Measurements from ENCODE around the gene TRPV2. TPM values are rescaled to one million over a fixed set of nuclear protein-coding genes. Genes with fewer than 3 reads are reported as not detected.

The TRPV2 gene
- total RNA-seq, 1 experiment from 2014 or later, result 0.41 TPM

- no peak for DNase-seq
- Histone ChIP-seq H3K4me3 (ENCODE audit: low read depth, low read length) (no peak overlapping the region), H3K4me1 (no peaks in the 10 kb centered on the region), H3K27me3 (replicated peaks; ENCODE audit: control insufficient read depth, insufficient read depth, low read length) (no peaks in the 10 kb centered on the region), H3K36me3 (ENCODE audit: control insufficient read depth, insufficient read depth, low read length) (peaks cover 3% of the 10 kb centered on the region), H3K9me3 (no peaks in the 10 kb centered on the region)
- TF ChIP-seq CTCF (IDR thresholded peaks at IDR 0.05; ENCODE audit: insufficient read depth in 1 of 2, low read depth in 1 of 2, low read length in 1 of 2, severe bottlenecking in 1 of 2, unreplicated experiment in 1 of 2), result no peak
- no peaks in the 10 kb centered on the region for H3K9me3 Mint-ChIP-seq (ENCODE audit: unreplicated experiment)
- no TSS peak for BruUV-seq (replicated peaks)
- peaks cover 7% of the 10 kb centered on the region for H3K4me1 Mint-ChIP-seq (ENCODE audit: low read depth, unreplicated experiment)
- H3K27me3 Mint-ChIP-seq (ENCODE audit: insufficient read depth, unreplicated experiment), result no peaks in the 10 kb centered on the region
- peaks cover 39% of the 10 kb centered on the region for H3K36me3 Mint-ChIP-seq (ENCODE audit: insufficient read depth, unreplicated experiment)
- intact Hi-C loops (cut with micrococcal nuclease; ENCODE audit: unreplicated experiment), result loop anchor here (2.0 kb wide), 1 partner anchor 93 kb away; no protein-coding TSS in a partner anchor
- peak overlapping the region; percentile 100 for H3K27ac Mint-ChIP-seq (ENCODE audit: unreplicated experiment)
- no peak overlapping the region for H3K4me3 Mint-ChIP-seq (ENCODE audit: unreplicated experiment)
- POLR2A ChIA-PET, result interaction anchor here (2.7 kb wide), 1 partner anchor 59 kb away, joined by 41 read pairs; no protein-coding TSS in a partner anchor
- CTCF ChIA-PET, result no interaction called here
Measured at GRCh38 chr17:16379654-16380053, 35.7 kb upstream of the TRPV2 start.

GRCh38 chr17:16380640-16381495 lies 34.5 kb upstream of the TRPV2 start, which contains the start of gene UBB:
UBB (plus strand) TSS chr17:16381091; CDS start chr17:16381908, 817 bp downstream.
- peak within 1 kb of the TSS; percentile 72 for H3K4me3 ChIP-seq (ENCODE audit: low read depth, low read length)
- Mint-ChIP-seq H3K4me3 (ENCODE audit: unreplicated experiment) (peak within 1 kb of the TSS; percentile 93), H3K4me1 (ENCODE audit: low read depth, unreplicated experiment) (peaks cover 7% of the 10 kb centered on the region), H3K36me3 (ENCODE audit: insufficient read depth, unreplicated experiment) (peaks cover 39% of the 10 kb centered on the region), H3K9me3 (ENCODE audit: unreplicated experiment) (no peaks in the 10 kb centered on the region), H3K27ac (ENCODE audit: unreplicated experiment) (peak within 1 kb of the TSS; percentile 100), H3K27me3 (ENCODE audit: insufficient read depth, unreplicated experiment) (no peaks in the 10 kb centered on the region)
- no peaks in the 10 kb centered on the region for H3K9me3 ChIP-seq
- POLR2A ChIA-PET, result interaction anchor here (0.5 to 2.7 kb wide), 6 partner anchors 20 to 165 kb away, joined by 3 to 41 read pairs (median 8); partner anchors contain the start of genes CENPV and NCOR1
- intact Hi-C loops (cut with micrococcal nuclease; ENCODE audit: unreplicated experiment), result loop anchor here (1.0 to 2.0 kb wide), 2 partner anchors 57 to 94 kb away; no protein-coding TSS in a partner anchor
- no peaks in the 10 kb centered on the region for H3K4me1 ChIP-seq
- H3K36me3 ChIP-seq (ENCODE audit: control insufficient read depth, insufficient read depth, low read length), result peaks cover 3% of the 10 kb centered on the region
- H3K27me3 ChIP-seq (replicated peaks; ENCODE audit: control insufficient read depth, insufficient read depth, low read length), result no peaks in the 10 kb centered on the region
- no peak for TF ChIP-seq CTCF (IDR thresholded peaks at IDR 0.05; ENCODE audit: insufficient read depth in 1 of 2, low read depth in 1 of 2, low read length in 1 of 2, severe bottlenecking in 1 of 2, unreplicated experiment in 1 of 2)
- peak; percentile 98 to 99 for DNase-seq
- CTCF ChIA-PET, result interaction anchor here (0.6 to 1.4 kb wide), 4 partner anchors 17 to 381 kb away, joined by 5 to 7 read pairs (median 6); partner anchors contain the start of genes CENPV, TTC19 and ZSWIM7
- no TSS peak for BruUV-seq (replicated peaks)

GRCh38 chr17:16381496-16381820 lies 33.9 kb upstream of the TRPV2 start:
- DNase-seq, result no peak
- H3K27me3 Mint-ChIP-seq (ENCODE audit: insufficient read depth, unreplicated experiment), result no peaks in the 10 kb centered on the region
- CTCF ChIA-PET, result interaction anchor here (1.2 to 1.4 kb wide), 2 partner anchors 18 to 29 kb away, joined by 5 to 7 read pairs; partner anchors contain the start of gene CENPV

More at GRCh38 chr17:16381496-16381820, 33.9 kb upstream of the TRPV2 start:
- Mint-ChIP-seq H3K4me3 (ENCODE audit: unreplicated experiment) (peak overlapping the region; percentile 93), H3K27ac (ENCODE audit: unreplicated experiment) (peak overlapping the region; percentile 100), H3K4me1 (ENCODE audit: low read depth, unreplicated experiment) (peaks cover 7% of the 10 kb centered on the region), H3K9me3 (ENCODE audit: unreplicated experiment) (no peaks in the 10 kb centered on the region), H3K36me3 (ENCODE audit: insufficient read depth, unreplicated experiment) (peaks cover 41% of the 10 kb centered on the region)
- BruUV-seq (replicated peaks), result no TSS peak
- POLR2A ChIA-PET, result interaction anchor here (0.5 to 2.7 kb wide), 3 partner anchors 19 to 57 kb away, joined by 4 to 41 read pairs (median 12); partner anchors contain the start of gene CENPV
- Histone ChIP-seq H3K36me3 (ENCODE audit: control insufficient read depth, insufficient read depth, low read length) (peaks cover 3% of the 10 kb centered on the region), H3K4me1 (no peaks in the 10 kb centered on the region), H3K27me3 (replicated peaks; ENCODE audit: control insufficient read depth, insufficient read depth, low read length) (no peaks in the 10 kb centered on the region), H3K9me3 (no peaks in the 10 kb centered on the region), H3K4me3 (ENCODE audit: low read depth, low read length) (peak overlapping the region; percentile 72)
- TF ChIP-seq CTCF (IDR thresholded peaks at IDR 0.05; ENCODE audit: insufficient read depth in 1 of 2, low read depth in 1 of 2, low read length in 1 of 2, severe bottlenecking in 1 of 2, unreplicated experiment in 1 of 2), result no peak
- intact Hi-C loops (cut with micrococcal nuclease; ENCODE audit: unreplicated experiment), result loop anchor here (1.0 to 2.0 kb wide), 2 partner anchors 57 to 95 kb away; no protein-coding TSS in a partner anchor
